Fibroblast of villous mesenchyme (primary cell): Measurements from ENCODE around the gene OR1C1. TPM values are rescaled to one million over a fixed set of nuclear protein-coding genes. Genes with fewer than 3 reads are reported as not detected.
"Not testable (repeated sequence)": the region's sequence is repeated elsewhere in the genome, so short reads cannot be mapped to it uniquely, and the experiment has no call there.

ENCODE experiments used
- DNase-seq: peaks from one replicate; pipeline ENCODE4 v3.0.0-alpha.2; 2010; ENCODE audit warnings: low read depth
- H3K4me3 ChIP-seq: 2 replicates; pipeline ENCODE4 v1.5.1; 2011; ENCODE audit warnings: low read depth, mild to moderate bottlenecking, low read length
- CTCF ChIP-seq: IDR thresholded peaks from 2 replicates; pipeline ENCODE4 v1.5.1; 2012; ENCODE audit warnings: low read depth, mild to moderate bottlenecking, low read length; ENCODE audit not compliant: insufficient read depth
- total RNA-seq: library from RNA; depleted of rRNA; stranded (reverse); fragments of >200 nt; gene quantifications from 2 replicates; pipeline ENCODE4 v1.2.3, GENCODE V29; 2012

OR1C1 gene, protein sequence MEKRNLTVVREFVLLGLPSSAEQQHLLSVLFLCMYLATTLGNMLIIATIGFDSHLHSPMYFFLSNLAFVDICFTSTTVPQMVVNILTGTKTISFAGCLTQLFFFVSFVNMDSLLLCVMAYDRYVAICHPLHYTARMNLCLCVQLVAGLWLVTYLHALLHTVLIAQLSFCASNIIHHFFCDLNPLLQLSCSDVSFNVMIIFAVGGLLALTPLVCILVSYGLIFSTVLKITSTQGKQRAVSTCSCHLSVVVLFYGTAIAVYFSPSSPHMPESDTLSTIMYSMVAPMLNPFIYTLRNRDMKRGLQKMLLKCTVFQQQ
- not detected in 2 replicates for total RNA-seq

DNA sequence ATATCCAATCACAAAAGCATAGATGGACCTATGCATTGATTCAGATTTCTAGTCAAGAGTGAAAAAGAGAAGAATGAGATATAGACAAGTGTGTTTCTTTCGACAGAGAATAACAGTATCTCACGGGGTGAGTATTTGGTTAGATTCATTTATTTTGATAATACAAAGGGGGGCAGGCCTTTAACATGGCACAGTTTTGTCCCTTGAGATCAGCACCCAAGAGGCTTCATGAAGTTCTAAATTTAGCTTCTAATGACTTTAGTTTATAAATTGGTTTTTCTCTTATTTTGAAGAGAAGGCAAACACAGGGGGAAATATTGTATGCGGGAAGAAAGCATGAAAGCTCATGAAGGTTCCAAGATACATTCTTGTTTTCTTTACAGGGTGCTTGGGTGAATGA lies at the start of gene OR1C1:
Gene OR1C1 (minus strand): TSS at position 101 of the 400 bp plus-strand sequence. CDS start 2,150 bp downstream, outside the sequence.
- DNase-seq, result no peak
- no peak within 1 kb of the TSS for H3K4me3 ChIP-seq
- TF ChIP-seq CTCF, result no peak

DNA sequence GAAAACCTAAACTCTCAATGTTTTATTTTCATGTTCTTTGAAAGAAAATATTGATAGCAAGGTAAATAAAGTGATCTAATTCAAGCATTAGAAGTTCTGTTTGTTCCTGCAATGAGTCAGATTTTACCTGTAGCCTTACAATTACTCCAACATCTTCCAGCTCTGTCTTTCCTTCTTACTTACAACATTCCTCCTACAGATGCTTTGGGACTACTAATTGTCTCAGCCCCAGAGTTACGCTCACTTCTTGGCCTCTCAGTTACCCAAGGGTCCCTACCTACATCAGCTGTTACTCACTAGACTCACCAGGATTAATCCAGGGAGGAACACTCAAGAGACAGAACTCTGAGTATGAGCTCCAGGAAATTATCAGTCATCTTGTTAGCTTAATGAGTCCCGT lies 37.2 kb upstream of the OR1C1 start:
- H3K4me3 ChIP-seq, result no peak overlapping the region
- DNase-seq, result no peak
- no peak for TF ChIP-seq CTCF

GRCh38 chr1:247769603-247770002 lies 9.2 kb upstream of the OR1C1 start:
- no peak overlapping the region for H3K4me3 ChIP-seq
- no peak for TF ChIP-seq CTCF
- DNase-seq, result no peak

DNA sequence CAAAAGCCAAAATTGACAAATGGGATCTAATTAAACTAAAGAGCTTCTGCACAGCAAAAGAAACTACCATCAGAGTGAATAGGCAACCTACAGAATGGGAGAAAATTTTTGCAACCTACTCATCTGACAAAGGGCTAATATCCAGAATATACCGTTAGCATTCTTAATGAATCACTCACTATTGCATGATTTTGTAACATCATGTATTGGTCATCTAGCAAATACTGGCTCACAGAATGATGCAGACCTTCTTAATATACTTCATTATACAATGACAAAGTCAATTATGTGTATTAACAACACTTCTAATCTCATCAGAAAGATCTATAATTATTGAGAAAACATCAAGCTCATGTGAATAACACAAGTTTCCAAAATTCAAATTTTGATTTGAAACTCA lies 6.0 kb downstream of the OR1C1 start:
- not testable (repeated sequence) for DNase-seq, H3K4me3 ChIP-seq

GRCh38 chr1:247749870-247750269 lies 10.5 kb downstream of the OR1C1 start:
- H3K4me3 ChIP-seq, result no peak overlapping the region
- DNase-seq, result no peak
- TF ChIP-seq CTCF, result no peak

GRCh38 chr1:247748041-247748440 lies 12.3 kb downstream of the OR1C1 start, which contains the start of gene OR14A2:
Gene OR14A2, minus strand, starts transcription at chr1:247748141.
- no peak within 1 kb of the TSS for H3K4me3 ChIP-seq
- TF ChIP-seq CTCF, result no peak
- no peak for DNase-seq

DNA sequence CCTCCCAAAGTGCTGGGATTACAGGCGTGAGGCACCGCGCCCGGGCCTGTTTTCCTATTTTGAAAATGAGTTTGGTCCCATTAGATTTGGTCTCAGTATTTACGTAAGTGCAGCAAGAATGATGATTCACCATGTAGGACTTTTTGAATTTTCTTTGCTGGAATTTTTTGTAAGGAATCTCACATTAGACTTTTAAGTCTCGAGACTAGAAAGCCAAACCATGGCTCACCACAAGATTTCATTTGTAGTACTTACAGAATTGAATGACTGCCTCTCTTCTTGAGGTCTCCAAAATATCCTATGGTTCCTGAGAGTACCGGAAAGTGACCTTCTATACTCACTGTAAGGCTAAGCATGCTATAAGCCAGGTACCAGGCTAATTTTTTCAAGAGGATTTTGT lies 12.7 kb downstream of the OR1C1 start:
- no peak overlapping the region for H3K4me3 ChIP-seq
- DNase-seq, result peak; percentile 3
- no peak for TF ChIP-seq CTCF
